ENCODE measurements around the gene EMC10.
"Not testable (repeated sequence)": the region's sequence is repeated elsewhere in the genome, so short reads cannot be mapped to it uniquely, and the experiment has no call there.

The EMC10 gene

DNA sequence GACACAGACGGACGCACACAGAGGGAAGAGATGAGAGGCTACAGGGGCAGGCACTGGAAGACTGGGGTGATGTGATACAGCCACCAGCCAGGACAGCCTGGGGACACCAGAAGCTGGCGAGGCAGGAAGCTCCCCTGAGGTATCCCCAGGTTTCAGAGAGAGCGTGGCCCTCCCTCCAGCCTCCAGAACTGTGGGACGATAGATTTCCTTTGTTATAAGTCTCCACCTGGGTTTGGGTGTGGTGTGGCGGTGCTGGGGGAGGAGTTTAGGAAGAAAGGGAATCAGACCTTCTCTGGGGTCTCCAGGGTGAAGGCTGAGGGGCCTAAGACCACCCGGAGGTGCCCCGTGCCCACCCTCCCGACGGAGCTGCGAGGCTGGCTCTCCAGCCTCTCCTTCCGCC lies 40.1 kb downstream of the EMC10 start:
- no peak for DNase-seq

DNA sequence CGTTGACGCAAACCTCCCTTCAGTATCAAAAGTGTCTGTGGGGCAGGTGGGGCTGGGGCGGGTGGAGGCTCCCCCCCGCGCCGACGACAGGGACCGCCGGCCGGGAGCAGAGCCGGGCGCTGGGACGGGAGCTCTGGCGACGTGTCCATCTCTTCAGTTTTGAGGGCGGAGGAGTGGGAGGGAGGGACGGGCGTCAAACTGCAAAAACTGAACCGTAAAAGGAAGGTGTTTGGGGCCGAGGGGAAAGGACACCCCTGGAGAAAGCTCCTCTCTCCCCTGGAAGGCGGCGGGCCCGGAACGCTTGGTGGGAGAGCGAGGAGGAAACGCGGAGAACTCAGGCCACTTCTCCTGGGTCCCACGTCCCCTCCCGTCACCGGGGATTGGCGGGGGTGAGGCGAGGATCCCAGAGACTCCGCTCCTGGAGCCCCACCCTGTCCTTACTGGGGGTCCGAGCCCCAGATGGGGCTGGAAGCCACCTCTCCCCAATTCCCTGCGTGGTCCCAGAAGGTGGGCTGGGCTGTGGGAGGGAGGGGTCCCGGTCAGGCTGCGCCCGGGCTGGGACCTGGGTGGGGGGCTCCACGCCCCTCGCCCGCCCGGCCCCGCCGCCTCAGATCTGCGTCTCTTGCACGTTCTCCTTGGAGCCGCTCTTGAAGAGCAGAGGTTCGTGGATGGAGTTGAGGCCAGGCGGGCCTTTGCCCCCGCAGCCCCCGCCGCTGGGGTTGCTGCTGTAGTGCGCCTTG lies 40.8 kb downstream of the EMC10 start:
- DNase-seq: no peak

DNA sequence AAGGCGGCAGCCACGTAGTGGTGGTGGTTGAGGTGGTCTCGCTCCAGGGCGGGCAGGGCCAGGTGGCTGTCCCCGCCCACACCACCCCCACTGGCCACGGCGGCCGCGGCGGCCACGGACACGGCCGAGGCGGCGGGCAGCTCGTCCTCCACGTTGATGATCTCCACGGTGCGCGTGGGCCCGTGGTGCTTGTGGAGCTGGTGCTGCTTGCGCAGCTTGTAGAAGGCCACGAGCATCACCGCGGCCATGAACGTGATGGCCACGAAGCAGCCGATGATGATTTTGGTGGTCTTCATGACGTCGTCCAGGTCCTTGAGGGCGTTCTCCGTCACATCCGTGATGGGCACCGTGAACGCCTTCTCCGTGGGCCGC lies 41.4 kb downstream of the EMC10 start:
- DNase-seq: no peak

DNA sequence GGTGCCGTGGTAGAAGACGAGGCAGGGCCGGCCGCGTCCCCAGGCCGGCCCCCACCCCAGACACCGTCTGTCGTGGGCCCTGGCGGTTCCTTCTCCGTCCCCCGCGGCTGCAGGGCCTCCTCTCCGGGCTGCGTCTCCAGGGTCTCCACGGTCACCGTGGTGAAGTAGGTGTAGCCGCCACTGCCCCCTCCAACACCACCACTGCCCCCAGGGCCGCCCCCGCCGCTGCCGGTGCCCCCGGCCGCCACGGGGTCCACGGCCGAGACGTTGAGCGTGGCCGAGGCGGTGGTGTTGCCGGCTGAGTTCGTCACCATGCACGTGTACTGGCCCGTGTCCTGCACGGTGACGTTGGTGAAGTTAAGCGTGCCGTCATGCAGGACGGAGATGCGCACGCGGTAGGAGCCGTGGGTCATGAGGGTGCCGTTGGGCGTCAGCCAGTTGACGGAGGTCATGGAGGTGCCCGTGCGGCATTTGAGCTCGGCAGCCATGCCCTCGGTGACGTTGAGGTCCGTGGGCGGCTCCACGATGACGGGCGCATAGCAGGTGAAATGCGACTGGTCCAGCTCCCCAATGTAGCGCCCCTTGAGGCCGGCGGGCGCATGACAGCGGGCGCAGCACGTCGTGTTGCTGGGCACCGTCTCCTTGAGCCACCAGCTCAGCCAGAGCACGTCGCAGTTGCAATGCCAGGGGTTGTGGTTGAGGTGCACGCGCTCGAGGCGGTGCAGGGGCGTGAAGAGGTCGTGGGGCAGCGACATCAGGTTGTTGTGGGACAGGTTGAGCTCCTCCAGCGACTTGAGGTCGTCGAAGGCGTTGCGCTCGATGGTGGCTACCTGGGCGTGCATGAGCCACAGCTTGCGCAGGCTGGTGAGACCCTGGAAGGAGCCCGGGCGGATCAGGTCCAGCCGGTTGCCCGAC lies 42.0 kb downstream of the EMC10 start:
- no peak for DNase-seq

- no peak for DNase-seq
Observed at GRCh38 chr19:50519006-50519575, 42.8 kb downstream of the EMC10 start.

DNA sequence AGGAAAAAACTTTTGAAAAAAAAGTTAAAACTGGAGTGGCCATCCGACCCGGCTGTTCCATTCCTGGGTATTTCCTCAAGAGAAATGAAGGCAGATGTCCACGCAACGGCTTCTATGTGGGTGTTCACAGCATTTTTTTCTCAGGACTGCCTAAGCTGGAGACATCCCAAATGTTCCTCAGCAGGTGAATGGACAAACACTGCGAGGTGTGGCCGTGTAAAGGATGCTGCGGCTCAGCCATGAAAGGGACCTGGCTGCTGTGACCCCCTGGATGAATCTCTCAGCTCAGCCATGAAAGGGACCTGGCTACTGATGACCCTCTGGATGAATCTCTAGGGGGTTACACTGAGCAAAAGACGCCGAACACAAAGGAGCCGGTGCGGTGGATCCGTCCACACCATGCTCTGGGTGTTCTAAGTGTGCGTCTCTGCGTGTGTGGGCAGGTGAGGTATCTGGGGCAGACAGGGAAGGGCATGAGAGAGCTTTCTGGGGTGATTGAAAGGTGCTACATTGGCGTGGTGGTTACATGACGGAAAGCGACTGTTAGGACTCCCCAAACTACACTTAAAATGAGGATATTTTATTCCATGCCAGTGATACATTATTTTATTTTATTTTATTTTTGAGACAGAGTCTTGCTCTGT lies 44.6 kb downstream of the EMC10 start:
- DNase-seq: no peak

DNA sequence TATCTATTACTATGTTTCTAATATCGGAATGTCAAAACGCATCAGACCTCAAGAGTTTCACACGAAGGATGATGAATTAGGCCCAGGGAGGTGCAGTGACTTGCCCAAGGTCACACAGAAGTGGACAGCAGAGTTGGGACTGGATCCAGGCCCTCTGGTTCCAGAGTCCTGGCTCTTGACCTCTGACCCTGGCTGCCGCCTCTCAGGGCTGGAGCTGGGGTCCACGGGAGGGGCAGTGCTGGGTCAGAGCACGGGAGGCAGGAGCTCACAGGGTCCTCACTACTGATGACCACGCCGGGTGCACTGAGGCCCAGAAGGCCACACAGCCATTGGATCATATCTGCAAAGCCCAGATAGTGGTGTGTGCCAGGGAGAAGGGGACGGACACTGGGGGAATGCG lies 46.6 kb downstream of the EMC10 start:
- no peak for DNase-seq

DNA sequence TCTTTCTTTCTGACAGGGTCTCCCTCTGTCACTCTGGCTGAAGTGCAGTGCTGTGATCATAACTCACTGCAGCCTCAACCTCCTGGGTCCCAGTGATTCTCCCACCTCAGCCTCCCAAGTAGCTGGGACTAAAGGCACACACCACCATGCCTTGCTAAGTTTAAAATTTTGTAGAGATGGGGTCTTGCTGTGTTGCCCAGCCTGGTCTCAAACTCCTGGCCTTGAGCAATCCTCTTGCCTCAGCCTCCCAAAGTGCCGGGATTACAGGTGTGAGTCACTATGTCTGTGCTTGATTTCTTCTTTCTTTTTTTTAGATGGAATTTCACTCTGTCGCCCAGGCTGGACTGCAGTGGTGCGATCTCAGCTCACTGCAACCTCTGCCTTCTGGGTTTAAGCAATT lies 51.7 kb downstream of the EMC10 start:
- not testable (repeated sequence) for DNase-seq

- DNase-seq: no peak
Observed at GRCh38 chr19:50531171-50531612, 54.9 kb downstream of the EMC10 start.

GRCh38 chr19:50532952-50533351 lies 56.6 kb downstream of the EMC10 start:
- no peak for DNase-seq

GRCh38 chr19:50534478-50534877 lies 58.2 kb downstream of the EMC10 start:
- DNase-seq: no peak

DNA sequence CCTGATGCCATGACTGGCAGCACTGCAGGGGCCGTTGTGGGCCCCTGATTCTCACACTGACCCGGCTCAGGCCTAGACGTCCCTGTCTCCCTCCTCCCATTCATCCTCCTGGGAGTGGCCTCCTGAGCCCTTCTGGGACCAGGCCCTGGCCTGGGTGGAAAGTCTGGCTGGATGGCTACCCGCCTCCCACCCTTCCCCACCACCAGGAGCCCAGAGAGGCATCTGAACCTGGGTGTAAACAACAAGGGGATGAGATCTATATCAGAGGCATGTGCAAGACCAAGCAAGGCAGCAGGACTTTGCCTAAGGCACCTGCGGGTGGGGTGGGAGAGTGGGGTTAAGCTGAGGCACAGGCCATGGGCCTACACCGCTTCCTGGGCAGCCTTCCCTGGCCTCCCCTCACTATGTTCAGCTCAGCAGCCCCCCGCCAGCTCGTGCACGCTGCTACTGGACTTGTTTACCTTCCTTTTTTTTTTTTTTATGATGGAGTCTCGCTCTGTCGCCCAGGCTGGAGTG lies 59.4 kb downstream of the EMC10 start:
- DNase-seq: no peak

DNA sequence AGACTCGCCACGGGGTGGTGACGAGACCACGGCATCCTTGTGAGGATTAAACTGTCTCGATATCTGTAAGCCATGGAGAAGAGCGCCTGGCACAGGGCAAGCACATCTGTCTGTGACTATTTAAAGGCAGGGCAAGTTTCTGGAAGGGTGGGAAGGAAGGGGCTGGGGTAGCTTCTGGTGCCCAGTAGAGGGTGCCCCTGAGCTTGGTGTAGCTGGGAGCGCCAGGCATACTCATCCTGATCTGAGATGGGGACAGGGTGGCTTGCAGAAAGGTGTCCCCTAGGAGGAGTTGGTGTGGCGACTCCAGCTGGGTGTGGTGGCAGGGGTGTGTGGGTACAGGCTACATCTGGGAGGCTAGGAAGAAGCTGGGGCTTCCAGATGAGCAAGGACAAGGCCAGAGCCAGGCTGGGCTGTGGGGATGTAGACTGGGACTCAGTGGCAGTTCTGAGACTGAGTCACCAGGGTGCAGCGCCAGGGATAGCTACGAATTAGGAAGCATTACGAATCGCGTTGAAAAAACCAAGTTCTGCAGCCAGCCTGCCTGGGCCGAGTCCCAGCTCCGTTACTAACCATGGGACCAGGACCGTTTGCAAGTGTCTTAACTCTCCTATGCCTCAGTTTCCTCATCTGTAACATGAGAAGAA lies 60.5 kb downstream of the EMC10 start:
- DNase-seq: no peak

DNA sequence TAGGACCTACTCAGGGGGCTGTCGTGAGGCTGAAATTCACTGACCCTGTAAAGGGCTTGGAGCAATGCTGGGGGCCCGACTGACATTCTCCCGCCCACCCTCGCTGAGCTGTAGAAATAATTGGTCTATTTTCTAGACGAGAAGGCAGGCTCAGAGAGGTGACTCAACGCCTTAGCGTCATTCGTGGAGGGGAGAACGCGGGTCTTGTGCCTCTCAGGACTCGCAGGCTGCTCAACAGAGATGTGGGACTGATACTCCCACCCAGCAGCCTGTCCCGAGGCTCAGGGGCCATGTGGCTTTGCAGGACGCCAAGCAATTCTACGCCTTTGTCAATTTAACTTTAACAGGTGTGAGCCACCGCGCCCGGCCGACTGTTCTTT lies 61.0 kb downstream of the EMC10 start:
- no peak for DNase-seq

DNA sequence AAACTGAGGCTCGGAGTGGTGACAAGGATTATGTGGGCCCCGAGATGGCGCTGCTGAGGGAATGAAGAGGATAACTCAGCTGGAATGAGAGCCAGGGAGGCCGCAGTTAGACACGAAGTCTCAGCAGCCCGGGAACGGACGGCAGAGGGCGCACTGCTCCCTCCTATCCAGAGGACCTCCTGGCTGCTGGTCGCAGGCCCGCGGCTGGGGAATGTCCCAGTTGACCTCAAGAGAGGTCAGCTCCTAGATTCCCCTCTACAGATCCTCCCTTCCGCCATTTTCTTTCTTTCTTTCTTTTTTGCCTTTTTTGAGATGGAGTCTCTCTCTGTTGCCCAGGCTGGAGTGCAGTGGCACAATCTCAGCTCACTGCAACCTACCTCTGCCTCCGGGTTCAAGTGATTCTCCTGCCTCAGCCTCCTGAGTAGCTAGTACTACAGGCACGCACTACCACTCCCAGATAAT lies 61.5 kb downstream of the EMC10 start:
- DNase-seq: peak; percentile 82
